RPMI7951 (cell line): ENCODE measurements around the gene SERTAD3. TPM values are rescaled to one million over a fixed set of nuclear protein-coding genes. Genes with fewer than 3 reads are reported as not detected.
"Not testable (repeated sequence)": the region's sequence is repeated elsewhere in the genome, so short reads cannot be mapped to it uniquely, and the experiment has no call there.

Experiments
- DNase-seq: peaks from one replicate; pipeline ENCODE4 v3.0.0-alpha.2; 2012; ENCODE audit warnings: low read depth
- total RNA-seq: library from RNA; depleted of rRNA; stranded (reverse); fragments of >200 nt; shearing (Covaris generic); gene quantifications from 2 replicates; pipeline ENCODE4 v1.2.3, GENCODE V29; 2014

SERTAD3 gene
- total RNA-seq, 1 experiment from 2014 or later, result 32.3 TPM

DNA sequence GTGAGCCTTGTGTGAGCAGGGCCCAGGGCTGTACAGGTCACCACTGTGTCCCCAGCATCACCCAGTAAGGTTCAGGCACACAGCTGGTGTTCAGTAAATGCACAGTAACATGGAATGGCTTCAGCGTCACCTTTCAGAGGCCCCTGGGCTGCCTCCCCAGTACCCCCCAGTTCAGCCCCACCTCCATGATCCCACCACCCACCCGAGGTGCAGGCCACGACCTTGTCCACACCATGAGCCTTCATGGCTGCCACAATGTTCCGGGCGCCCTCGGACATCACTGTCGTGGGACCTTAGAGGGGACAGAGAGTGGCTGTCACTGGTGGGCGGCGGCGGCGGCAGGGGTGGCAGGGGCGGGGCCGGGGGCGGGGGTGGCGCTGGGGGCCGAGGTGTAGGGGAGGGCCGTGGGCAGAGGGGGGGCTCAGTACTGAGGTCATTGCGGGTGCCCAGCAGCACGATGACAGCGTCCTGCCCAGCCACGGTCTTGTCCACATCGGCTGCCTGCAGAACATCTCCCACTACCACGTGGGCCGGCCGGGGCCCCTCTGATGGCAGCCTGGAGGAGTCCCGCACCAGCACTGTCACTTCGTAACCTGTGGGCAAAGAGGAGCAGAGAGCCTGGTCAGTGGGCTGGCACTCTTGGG lies 13.9 kb upstream of the SERTAD3 start:
- DNase-seq, result no peak

DNA sequence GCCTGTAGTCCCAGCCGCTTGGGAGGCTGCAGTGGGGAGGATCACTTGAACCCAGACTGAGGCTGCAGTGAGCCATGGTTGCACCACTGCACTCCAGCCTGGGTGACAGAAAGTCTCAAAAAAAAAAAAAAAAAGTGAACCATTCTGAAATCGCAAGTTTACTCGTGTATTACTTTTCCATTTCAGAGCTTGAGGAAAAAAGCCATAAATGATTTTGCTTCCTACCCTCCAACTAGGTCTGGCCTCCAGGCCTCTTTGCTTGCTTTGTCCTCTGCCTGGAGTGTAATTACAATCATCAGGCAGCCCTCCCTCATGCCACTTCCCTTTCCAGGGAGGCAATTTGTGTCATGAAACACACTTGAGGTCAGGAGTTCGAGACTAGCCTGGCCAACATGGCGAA lies 12.9 kb upstream of the SERTAD3 start:
- no peak for DNase-seq

DNA sequence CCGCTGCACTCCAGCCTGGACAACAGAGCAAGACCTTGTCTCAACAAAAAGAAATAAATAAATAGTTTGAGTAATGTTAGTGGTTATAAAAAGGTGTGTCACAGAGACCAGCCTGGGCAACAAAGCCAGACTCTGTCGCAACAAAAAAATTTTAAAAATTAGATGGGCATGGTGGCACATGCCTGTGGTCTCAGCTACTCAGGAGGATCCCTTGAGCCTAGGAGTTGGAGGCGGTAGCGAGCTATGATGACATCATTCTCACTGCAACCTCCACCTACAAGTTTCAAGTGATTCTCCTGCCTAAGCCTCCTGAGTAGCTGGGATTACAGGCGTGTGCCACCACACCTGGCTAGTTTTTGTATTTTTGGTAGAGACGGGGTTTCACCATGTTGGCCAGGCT lies 9.8 kb upstream of the SERTAD3 start:
- not testable (repeated sequence) for DNase-seq

DNA sequence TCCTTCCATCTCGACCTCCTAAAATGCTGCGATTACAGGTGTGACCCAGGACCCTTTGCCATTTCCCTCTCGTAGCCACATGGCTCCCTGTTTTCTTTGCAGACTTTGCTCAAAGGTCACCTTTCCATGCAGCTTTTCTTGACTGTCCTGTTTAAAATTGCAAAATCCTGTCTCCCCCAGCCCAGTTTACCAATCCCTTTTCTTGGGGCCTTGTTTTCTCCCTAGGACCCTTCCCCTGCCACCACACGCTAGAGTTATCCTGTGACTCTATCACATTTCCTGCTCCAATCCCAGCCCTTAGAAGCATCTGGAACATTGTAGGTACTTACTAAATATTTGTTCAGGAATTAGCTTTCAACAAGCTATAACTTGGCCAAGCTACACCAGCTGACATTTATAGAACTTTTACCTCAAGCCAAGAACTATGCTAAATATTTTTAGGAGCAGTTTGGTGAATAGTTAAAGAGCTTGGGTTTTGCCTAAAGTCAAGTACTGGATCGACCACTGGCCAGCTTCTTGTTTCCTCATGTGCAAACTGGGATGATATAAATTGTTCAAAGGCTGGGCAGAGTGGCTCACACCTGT lies 9.1 kb upstream of the SERTAD3 start:
- no peak for DNase-seq

DNA sequence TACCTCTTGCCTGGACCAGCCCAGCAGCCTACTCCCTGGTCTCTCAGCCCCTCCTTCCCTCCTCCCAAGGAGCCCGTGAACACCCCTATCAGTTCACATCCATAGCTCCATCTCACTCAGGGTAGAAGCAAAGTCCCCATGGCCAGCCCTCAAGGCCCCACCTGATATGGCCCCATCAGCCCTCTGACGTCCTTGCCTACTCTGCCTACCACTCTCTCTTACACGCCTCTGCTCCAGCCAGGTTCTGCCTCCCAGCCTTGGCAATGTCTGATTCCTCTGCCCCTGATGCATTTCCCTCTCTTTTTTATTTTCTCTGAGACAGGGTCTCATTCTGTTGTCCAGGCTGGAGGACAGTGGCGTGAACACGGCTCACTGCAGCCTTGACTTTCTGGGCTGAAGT lies 7.9 kb upstream of the SERTAD3 start:
- no peak for DNase-seq

DNA sequence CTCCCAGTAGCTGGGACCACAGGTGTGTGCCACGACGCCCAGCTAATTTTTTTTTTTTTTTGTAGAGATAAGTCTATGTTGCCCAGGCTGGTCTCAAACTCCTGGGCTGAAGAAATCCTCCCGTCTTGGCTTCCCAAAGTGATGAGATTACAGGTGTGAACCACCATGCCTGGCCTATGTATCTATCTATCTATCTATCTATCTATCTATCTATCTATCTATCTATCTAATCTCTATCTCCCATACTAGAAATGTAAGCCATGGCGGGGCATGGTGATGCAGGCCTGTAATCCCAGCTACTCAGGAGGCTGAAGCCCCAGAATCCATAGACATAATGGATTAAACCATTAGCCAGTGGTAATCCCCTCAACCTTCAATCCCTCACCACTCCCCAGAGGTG lies 6.5 kb upstream of the SERTAD3 start:
- DNase-seq, result no peak

DNA sequence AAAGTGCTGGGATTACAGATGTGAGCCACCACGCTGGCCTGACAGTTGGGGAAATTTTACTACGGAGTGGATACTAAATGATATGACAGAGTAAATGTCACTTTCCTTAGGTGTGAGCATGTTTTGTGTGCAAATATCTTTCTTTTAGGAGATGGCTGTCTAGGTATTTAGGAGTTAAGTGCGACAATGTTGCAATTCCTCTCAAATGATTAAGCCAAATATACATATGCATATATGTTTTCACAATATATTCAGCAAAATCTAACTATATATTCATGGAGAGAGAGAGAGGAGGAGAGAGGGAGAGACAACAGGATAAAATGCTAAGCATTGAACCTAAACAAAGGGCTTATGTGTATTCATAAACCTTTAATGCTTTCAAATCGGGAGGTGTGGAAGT lies 5.4 kb upstream of the SERTAD3 start:
- no peak for DNase-seq

DNA sequence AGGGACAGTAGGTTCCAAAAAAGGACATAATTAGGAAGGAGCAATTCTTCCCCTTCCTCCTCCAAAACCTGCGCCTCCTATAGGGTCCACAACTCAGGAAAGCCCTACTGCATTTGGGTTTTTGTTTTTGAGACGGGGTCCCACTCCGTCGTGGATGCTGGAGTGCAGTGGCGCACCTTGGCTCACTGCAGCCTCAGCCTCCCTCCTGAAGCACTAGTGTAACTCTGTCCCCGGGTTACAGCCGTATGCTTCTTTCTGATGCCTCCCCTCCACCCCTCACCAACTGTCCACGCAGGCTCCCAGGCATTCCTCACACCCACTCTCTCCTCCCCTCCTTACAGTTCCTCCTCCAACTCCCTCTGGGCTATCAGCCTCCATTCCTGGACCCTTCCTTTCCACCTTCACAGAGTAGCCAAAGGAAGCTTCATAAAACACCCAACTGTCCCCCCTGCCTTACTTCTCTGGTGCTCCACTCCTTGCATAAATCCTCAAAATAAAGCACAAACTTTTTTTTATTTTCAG lies 2.2 kb upstream of the SERTAD3 start:
- DNase-seq, result no peak

DNA sequence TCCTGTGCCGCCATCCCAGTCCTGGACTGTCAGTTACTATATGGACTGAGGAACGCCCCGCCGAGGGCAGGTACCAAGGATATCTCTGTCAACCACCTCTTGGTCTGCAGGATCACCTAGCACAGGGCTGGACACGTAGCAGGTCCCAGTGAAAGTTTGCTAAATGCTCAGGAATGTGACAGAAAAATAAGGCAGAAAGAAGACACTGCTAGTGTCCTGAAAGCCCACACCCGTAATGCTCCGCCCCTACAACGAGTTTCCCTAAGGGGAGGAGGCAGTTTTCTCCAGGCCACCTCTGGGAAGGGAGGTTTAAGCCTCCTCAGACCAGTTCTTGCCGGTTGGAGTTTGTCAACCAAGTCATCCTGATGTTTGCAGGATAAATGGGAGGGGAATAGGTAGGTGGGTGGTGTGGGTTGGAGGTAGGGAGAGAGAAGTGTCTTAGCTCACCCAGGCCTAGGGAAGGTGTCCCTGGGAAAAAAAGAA lies 1.7 kb upstream of the SERTAD3 start:
- DNase-seq, result no peak

DNA sequence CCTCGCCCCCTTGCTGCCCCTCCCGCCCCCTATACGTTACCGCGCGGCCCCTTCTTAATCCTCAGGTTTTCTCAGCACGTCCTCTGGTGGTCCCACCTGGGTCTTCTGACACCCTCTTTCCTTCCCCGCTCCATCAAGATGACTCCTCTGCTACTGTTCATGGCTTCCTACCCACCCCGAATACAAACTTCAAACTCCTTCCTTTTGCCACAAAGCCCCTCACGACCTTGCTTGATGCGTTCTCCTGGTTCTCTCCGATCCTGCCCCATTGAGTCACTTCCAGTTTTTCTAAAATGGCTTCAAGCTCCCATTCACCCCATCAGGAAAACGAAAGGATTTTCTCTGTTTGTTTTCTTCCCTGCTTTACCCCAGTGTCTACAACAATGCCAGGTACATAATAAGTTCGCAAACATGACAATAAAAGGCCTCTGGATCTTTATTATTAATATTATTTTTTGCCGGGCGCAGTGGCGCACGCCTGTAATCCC lies 734 bp upstream of the SERTAD3 start:
- no peak for DNase-seq

DNA sequence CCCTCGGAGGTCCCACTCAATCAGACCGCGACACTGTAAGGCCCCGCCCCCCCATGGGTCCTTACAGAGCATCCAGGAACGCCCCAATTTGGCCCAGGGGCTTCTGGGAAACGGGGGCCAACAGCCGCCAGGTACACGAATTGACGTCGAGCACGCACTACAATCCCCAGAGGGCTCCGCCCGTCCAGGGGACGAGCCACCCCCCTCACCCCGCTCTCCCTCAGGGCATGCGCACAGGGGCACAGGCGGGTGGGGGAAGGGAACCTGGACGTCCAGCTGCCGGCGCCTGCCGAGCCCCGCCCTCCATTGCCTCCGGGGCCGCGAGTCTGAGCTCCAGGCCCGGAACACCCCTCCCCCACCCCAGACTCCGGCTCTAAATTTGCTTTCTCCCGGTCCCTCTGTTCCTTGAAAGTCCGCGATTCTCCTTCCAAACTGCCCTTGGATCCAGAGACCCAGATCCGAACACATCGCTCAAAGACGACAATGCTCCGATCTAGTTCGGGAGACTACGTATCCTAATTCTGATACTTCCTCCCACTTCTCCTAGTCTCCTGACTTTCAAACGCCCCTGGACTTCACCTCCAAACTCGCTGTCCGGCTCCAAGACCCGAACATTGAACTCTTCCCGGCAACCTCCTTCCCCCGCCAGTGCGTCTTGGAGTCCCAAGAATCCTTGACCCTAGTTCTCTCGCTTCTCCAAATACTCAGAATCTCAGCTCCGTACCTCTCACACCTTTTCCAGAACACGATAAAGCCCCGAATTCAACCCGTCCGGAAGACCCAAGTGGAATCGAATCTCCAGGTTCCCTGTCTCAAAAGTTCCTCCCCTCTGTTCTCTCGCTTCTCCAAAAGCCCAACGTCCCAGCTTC lies 770 bp downstream of the SERTAD3 start:
- DNase-seq, result peak; percentile 100

DNA sequence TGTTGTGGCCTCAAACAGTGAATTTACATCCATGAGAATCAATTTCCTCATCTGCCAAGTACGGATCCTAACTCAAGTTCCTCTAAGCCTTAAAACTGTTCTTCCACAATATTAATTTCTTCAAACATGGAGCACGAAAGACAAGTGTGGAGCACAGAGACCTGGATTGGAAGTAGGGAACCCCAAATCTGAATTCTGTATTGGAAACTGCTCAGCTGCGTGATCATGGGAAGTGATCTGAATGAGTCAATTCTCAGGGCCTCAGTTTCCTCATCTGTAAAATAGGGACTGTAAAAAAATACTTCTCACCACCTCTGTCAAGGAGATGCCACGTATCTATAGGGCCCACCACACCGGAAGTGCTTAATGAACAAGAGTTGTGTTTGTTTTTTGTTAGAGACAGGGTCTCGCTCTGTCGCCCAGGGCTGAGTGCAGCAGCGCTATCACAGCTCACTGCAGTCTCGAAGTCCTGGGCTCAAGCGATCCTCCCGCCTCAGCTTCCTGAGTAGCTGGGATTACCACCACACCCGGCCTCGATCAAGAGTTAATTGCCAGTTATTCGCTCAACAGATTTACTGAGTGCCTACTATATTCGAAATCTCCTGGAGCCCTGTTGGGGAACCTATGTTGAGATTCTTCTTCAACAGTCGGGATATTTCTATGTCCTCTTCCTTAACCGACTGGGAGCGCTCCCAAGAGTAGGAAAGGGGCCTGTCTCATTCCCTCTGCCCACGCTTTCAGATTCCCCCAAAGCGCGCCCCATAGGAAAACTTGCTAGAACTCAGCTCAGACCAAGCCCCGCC lies 1.6 kb downstream of the SERTAD3 start:
- DNase-seq, result no peak

DNA sequence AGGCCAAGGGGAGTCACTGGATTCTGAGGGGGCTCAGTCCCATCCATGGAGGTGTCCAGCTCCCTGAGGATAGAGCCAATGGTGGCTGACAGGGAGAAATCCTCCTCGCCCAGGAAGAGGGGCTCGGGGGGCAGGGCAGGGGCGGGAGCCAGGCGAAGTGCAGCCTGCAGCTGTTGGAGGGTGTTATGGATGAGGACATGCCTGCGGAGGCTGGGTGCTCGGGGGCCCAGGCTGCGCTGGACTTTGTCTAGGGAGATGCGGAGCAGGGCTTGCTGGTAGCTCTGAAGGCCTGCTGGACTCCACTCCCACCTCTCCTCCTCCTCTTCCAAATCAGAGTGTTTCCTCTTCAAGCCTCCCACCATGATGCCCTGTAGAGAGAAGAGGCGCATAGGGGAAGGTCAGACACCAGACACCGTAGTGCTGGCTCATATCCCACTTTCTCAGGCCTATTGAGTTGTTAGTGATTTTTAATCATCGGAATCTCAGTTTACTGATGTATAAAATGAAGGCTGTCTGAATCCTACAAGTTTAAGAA lies 2.3 kb downstream of the SERTAD3 start:
- no peak for DNase-seq

DNA sequence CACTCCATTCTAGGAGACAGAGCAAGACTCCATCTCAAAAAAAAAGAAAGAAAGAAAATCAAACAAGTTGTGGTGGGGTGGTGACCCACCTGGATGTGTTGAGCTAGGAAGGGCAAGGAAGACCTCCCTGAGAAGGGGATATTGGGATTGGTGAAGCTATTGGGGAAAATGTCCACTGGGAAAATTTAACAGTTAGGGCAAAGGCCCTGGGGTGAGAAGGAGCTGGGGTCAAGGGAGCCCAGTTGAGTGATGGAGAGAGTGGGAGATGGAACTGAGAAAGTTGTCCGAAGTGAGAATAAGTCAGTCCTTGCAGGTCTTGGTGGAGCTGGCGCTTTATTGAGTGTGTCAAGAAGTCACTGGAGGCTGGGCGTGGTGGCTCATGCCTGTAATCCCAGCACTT lies 5.9 kb downstream of the SERTAD3 start:
- DNase-seq, result no peak

DNA sequence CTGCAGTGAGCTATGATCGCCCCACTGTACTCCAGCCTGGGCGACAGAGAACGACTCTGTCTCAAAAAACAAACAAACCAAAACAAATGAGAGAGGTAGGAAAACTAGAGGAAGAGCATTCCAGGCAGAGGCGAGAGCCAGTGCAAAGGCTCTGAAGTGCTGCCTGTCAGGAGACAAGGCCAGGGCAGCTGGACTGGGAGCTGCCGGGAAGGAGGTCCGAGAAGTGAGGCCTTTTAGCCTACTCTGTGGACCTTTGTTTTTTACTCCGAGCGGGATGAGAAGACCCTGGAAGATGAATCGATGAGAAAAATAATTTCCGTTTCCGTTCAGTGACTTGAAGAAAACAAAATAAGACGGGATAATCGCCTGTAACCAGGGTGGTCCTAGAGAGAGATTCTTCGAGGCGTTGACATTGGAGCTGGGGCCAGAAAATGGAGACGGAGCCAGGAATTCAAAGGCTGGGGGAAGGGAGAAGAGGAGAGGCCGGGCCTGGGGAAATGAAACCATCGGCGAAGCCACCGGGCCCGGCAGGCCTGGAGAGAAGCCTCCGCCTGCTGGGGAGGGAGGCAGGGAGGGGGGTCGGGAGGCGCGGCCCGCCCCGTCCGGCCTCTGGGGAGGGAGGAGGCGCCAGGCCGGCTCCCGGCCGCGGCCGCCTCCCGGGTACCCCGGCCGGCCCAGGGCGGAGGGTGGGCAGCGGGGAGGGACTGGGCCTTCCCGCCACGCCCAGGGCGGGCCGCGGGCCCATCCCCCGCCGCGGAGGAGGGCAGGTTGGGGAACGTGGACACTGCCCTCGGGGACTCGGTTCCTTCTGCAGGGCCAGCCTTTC lies 10.5 kb downstream of the SERTAD3 start:
- DNase-seq, result peak; percentile 96

DNA sequence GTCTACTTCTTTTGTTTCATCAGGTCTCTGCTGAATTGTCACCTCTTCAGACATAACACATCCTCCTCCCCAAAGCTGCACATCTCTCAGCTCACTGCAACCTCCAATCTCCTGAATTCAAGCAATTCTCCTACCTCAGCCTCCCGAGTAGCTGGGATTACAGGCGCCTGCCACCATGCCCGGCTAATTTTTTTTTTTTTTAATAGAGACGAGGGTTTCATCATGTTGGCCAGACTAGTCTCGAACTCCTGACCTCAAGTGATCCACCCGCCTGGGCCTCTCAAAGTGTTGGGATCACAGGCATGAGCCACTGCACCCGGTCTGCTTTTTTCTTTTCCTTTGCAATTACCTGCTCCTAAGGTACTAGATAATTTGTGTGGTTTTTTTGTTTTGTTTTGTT lies 11.4 kb downstream of the SERTAD3 start:
- not testable (repeated sequence) for DNase-seq

DNA sequence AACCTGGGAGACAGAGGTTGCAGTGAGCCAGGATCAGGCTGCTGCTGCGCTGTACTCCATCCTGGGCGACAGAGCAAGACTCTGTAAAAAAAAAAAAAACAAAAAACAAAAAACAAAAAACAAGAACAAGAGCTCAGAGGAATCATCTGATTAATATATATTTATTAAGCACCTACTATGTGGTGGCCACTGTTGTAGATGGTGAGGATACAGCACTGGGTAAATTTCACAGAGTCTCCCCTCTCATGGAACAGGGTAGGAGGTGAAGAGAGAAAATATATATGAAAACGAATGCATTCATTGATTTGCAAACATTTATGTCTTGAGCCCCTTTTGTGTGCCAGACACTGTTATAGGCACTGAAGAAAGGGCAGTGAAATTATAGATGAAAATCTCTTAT lies 12.4 kb downstream of the SERTAD3 start:
- DNase-seq, result no peak

DNA sequence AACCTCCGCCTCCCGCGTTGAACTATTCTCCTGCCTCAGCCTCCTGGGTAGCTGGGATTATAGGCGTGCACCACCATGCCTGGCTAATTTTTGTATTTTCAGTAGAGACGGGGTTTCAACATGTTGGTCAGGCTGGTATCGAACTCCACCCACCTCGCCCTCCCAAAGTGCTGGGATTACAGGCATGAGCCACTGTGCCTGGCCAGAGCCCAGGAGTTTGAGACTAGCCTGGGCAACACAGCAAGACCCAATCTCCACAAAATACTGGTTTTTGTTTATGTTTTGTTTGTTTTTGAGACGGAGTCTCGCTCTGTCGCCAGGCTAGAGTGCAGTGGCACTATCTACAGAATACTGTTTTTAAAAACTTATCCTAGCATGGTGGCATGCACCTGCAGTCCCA lies 13.9 kb downstream of the SERTAD3 start:
- not testable (repeated sequence) for DNase-seq

DNA sequence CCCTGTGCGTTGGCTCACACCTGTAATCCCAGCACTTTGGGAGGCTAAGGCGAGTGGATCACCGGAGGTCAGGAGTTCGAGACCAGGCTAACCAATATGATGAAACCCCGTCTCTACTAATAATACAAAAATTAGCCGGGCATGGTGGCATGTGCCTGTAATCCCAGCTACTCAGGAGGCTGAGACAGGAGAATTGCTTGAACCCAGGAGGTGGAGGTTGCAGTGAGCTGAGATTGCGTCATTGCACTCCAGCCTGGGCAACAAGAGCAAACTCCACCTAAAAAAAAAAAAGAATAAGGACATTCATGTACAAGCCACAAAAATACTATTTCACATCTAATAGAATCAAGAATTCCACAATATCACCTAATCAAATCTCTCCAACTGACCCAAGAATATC lies 15.9 kb downstream of the SERTAD3 start:
- not testable (repeated sequence) for DNase-seq
